Measurements from ENCODE around the gene KRT6C. TPM values are rescaled to one million over a fixed set of nuclear protein-coding genes. Genes with fewer than 3 reads are reported as not detected.
"Not testable (repeated sequence)": the region's sequence is repeated elsewhere in the genome, so short reads cannot be mapped to it uniquely, and the experiment has no call there.

Gene KRT6C
- total RNA-seq, 4 donors from 2014 or later, result 99.0 to 3,532 (median 1,742) TPM

- Histone ChIP-seq H3K36me3 (peaks cover 0 to 37% (median 0%) of the 10 kb centered on the region in 3 donors), H3K4me3 (peak overlapping the region in 3 of 4 donors; percentile 39 to 61 (median 45)), H3K4me1 (peaks cover 28 to 46% (median 31%) of the 10 kb centered on the region in 3 donors), H3K27ac (peak overlapping the region; percentile 19 to 80 (median 66))
- intact Hi-C loops (cut with DNase I), result loop anchor here (10.0 kb wide), 1 partner anchor 97 kb away; no protein-coding TSS in a partner anchor
- not testable (repeated sequence) for DNase-seq, H3K9me3 ChIP-seq, H3K27me3 ChIP-seq
- TF ChIP-seq POLR2A (IDR thresholded peaks at IDR 0.05), result peak in 1 of 4 donors; percentile 6
- WGBS, 2 donors, result 49 to 67% methylated on average over 2 to 6 of the region's 8 CpGs
Observed at GRCh38 chr12:52491495-52491894, 17.9 kb upstream of the KRT6C start.

GRCh38 chr12:52488736-52489135 lies 15.1 kb upstream of the KRT6C start:
- TF ChIP-seq POLR2A (IDR thresholded peaks at IDR 0.05), result no peak
- TF ChIP-seq, protein P1, sequence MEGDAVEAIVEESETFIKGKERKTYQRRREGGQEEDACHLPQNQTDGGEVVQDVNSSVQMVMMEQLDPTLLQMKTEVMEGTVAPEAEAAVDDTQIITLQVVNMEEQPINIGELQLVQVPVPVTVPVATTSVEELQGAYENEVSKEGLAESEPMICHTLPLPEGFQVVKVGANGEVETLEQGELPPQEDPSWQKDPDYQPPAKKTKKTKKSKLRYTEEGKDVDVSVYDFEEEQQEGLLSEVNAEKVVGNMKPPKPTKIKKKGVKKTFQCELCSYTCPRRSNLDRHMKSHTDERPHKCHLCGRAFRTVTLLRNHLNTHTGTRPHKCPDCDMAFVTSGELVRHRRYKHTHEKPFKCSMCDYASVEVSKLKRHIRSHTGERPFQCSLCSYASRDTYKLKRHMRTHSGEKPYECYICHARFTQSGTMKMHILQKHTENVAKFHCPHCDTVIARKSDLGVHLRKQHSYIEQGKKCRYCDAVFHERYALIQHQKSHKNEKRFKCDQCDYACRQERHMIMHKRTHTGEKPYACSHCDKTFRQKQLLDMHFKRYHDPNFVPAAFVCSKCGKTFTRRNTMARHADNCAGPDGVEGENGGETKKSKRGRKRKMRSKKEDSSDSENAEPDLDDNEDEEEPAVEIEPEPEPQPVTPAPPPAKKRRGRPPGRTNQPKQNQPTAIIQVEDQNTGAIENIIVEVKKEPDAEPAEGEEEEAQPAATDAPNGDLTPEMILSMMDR (IDR thresholded peaks at IDR 0.05), result no peak
- intact Hi-C loops (cut with DNase I), result no loop called here
- H3K4me1 ChIP-seq, result peaks cover under 1 to 19% (median 3%) of the 10 kb centered on the region in 3 donors
- no peak for DNase-seq
- no peak overlapping the region for H3K27ac ChIP-seq
- H3K27me3 ChIP-seq, result no peaks in the 10 kb centered on the region
- H3K9me3 ChIP-seq, result no peaks in the 10 kb centered on the region
- H3K4me3 ChIP-seq, result no peak overlapping the region
- peaks cover 0 to 37% (median 0%) of the 10 kb centered on the region in 3 donors for H3K36me3 ChIP-seq

DNA sequence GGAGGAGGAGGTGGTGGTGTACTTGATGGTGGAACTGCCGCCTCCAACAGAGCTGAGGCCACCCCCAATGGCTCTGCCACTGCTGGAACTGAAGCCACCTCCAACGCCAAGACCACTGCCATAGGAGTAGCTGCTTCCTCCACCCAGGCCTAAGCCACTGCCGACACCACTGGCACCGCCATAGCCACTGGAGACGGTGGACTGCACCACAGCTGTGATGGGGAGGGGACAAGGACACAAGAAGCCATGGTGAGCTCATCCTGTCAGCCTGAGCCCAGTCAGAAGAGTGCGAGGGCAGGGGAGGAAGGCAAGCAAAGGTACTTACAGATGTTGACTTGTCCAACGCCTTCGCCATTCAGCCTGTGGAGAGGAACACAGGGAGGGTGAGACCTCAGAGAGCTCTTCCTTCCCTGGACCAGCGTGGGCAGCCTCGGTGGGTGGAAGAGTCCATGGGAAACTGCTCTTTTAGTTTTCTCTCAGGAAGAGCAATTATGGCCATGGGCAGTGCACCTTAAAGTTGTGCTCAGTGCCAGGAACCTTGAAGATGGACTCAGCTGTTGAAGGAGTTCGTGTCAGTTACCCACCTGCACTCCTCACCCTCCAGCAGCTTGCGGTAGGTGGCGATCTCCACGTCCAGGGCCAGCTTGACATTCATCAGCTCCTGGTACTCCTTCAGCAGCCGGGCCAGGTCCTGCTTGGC lies 14.3 kb upstream of the KRT6C start:
- peak in 2 of 4 donors; percentile 1 to 10 for TF ChIP-seq POLR2A (IDR thresholded peaks at IDR 0.05)
- H3K9me3 ChIP-seq; DNase-seq; intact Hi-C loops (cut with DNase I); H3K27me3 ChIP-seq; H3K27ac ChIP-seq; H3K4me3 ChIP-seq: not testable (repeated sequence)
- Histone ChIP-seq H3K36me3 (peaks cover 0 to 37% (median 0%) of the 10 kb centered on the region in 3 donors), H3K4me1 (peaks cover 0 to 15% (median 0%) of the 10 kb centered on the region in 3 donors)
- 58 to 70% methylated on average over 2 of the region's 15 CpGs for WGBS, 2 donors

DNA sequence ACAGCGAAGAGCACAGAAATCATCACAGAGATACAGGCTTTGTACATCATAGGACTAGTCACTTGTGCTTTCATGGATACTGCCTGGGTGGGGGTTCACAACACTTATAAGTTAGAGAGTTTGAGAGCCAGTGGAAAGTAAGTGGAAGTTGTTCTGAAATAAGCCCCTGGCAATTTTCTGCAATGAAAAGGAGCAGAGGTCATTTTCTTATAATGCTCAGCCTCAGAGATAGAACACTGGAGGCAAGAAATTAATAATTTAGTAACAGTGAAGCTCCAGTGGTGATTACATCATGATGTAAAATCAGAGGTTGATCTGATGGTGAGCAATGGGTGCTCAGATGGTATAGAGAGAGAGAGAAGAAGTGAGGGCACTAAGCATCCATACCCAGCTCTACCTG lies 13.6 kb upstream of the KRT6C start:
- Histone ChIP-seq H3K4me3 (no peak overlapping the region), H3K9me3 (no peaks in the 10 kb centered on the region), H3K36me3 (peaks cover 0 to 37% (median 0%) of the 10 kb centered on the region in 3 donors), H3K4me1 (peaks cover 0 to 12% (median 0%) of the 10 kb centered on the region in 3 donors), H3K27me3 (no peaks in the 10 kb centered on the region), H3K27ac (no peak overlapping the region)
- intact Hi-C loops (cut with DNase I), result no loop called here
- DNase-seq, result no peak
- TF ChIP-seq, protein P1 (IDR thresholded peaks at IDR 0.05), result no peak
- no peak for TF ChIP-seq POLR2A (IDR thresholded peaks at IDR 0.05)
- 43 to 82% methylated on average over 1 of the region's 1 CpG for WGBS, 2 donors

DNA sequence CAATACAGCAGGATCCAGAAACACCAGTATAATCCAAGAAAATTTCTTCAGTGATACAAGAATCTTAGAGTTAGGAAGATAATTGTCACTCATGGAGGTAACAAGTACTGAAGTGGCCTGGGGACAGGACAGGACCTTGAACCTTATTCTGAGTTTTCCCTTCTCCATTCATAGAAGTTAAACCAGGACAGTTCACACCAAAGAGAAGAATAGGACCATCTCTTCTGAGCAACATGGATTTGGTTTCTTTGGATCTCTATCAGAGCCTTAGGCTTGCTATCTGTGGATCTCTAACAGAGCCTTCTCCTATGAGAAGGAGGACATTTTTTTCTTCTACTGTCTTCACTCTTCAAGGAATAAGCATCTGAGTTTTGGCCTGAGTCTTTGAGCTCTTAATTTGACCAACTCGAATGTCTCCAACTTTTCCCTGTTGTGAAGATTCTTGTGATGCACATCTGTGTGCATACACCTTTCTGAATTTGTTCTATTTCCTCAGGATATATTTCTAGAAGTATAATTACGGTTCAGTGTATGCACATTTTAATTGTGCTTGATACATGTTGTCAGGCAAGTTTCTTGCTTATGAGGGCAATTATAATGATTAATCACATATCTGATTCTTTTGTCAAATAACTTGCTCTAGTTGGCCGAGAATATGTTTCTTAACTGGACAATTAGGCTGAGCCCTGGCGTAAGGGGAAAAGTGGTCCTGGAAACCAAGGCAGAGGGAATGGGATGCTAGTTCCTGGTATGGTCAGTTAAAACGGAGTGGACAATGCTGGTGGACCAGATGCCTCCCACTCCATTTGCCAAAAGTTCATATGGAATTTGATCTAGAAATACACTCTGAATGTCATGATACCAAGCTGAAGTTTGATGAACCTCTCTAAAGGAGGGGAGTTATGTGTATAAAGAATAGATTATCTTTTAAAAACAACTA lies 12.8 kb upstream of the KRT6C start:
- intact Hi-C loops (cut with DNase I), result no loop called here
- Histone ChIP-seq H3K4me3 (no peak overlapping the region), H3K27me3 (no peaks in the 10 kb centered on the region), H3K36me3 (peaks cover 0 to 37% (median 0%) of the 10 kb centered on the region in 3 donors), H3K27ac (no peak overlapping the region), H3K9me3 (no peaks in the 10 kb centered on the region), H3K4me1 (peaks cover 0 to 4% (median 0%) of the 10 kb centered on the region in 3 donors)
- TF ChIP-seq POLR2A (IDR thresholded peaks at IDR 0.05), result no peak
- TF ChIP-seq, protein P1 (IDR thresholded peaks at IDR 0.05), result no peak
- 63 to 67% methylated on average over 5 of the region's 5 CpGs for WGBS, 2 donors
- DNase-seq, result no peak

Data from esophagus squamous epithelium (tissue), 5 donors.